ENCODE data around the gene ROR2. TPM values are rescaled to one million over a fixed set of nuclear protein-coding genes. Genes with fewer than 3 reads are reported as not detected.

The ROR2 gene
- total and polyA plus RNA-seq, 2 experiments from 2014 or later, result 8.1 to 18.8 TPM

GRCh38 chr9:91572811-91573210 is 377.2 kb downstream of the ROR2 start (continued):
- TF ChIP-seq, protein P1, sequence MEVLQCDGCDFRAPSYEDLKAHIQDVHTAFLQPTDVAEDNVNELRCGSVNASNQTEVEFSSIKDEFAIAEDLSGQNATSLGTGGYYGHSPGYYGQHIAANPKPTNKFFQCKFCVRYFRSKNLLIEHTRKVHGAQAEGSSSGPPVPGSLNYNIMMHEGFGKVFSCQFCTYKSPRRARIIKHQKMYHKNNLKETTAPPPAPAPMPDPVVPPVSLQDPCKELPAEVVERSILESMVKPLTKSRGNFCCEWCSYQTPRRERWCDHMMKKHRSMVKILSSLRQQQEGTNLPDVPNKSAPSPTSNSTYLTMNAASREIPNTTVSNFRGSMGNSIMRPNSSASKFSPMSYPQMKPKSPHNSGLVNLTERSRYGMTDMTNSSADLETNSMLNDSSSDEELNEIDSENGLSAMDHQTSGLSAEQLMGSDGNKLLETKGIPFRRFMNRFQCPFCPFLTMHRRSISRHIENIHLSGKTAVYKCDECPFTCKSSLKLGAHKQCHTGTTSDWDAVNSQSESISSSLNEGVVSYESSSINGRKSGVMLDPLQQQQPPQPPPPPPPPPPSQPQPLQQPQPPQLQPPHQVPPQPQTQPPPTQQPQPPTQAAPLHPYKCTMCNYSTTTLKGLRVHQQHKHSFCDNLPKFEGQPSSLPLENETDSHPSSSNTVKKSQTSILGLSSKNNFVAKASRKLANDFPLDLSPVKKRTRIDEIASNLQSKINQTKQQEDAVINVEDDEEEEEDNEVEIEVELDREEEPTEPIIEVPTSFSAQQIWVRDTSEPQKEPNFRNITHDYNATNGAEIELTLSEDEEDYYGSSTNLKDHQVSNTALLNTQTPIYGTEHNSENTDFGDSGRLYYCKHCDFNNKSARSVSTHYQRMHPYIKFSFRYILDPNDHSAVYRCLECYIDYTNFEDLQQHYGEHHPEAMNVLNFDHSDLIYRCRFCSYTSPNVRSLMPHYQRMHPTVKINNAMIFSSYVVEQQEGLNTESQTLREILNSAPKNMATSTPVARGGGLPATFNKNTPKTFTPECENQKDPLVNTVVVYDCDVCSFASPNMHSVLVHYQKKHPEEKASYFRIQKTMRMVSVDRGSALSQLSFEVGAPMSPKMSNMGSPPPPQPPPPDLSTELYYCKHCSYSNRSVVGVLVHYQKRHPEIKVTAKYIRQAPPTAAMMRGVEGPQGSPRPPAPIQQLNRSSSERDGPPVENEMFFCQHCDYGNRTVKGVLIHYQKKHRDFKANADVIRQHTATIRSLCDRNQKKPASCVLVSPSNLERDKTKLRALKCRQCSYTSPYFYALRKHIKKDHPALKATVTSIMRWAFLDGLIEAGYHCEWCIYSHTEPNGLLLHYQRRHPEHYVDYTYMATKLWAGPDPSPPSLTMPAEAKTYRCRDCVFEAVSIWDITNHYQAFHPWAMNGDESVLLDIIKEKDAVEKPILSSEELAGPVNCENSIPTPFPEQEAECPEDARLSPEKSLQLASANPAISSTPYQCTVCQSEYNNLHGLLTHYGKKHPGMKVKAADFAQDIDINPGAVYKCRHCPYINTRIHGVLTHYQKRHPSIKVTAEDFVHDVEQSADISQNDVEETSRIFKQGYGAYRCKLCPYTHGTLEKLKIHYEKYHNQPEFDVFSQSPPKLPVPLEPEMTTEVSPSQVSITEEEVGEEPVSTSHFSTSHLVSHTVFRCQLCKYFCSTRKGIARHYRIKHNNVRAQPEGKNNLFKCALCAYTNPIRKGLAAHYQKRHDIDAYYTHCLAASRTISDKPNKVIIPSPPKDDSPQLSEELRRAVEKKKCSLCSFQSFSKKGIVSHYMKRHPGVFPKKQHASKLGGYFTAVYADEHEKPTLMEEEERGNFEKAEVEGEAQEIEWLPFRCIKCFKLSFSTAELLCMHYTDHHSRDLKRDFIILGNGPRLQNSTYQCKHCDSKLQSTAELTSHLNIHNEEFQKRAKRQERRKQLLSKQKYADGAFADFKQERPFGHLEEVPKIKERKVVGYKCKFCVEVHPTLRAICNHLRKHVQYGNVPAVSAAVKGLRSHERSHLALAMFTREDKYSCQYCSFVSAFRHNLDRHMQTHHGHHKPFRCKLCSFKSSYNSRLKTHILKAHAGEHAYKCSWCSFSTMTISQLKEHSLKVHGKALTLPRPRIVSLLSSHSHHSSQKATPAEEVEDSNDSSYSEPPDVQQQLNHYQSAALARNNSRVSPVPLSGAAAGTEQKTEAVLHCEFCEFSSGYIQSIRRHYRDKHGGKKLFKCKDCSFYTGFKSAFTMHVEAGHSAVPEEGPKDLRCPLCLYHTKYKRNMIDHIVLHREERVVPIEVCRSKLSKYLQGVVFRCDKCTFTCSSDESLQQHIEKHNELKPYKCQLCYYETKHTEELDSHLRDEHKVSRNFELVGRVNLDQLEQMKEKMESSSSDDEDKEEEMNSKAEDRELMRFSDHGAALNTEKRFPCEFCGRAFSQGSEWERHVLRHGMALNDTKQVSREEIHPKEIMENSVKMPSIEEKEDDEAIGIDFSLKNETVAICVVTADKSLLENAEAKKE (CRISPR knock-in tag; IDR thresholded peaks at IDR 0.05), result no peak

DNA sequence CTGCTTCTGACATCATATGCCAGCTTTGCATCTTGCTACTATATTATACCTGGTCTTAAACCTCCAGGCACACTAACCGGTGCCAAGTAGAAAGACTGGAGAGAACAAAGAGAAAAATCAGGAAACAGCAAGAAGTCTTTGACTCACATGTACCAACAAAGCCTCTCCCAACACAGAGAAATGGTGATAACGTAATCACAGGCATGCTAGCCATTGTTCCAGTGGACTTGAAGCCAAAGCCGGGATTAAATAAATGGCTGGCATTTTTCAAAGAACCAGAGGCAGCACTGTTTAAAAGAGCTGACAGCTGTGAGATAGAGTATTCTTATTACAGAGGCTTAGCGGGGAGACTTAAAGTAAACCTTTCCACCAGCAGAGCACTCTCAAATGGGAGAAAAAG is 378.0 kb downstream of the ROR2 start:
- no peak for DNase-seq (ENCODE audit: low spot score)
- peaks cover 12% of the 10 kb centered on the region; the same call in 2 of the 3 replicates for H3K9me3 Mint-ChIP-seq
- H3K36me3 Mint-ChIP-seq (ENCODE audit: low read depth), result no peaks in the 10 kb centered on the region; the same call in 2 of the 3 replicates
- peaks cover 23% of the 10 kb centered on the region for H3K4me1 Mint-ChIP-seq
- no peak for ATAC-seq
- H3K4me1 ChIP-seq (ENCODE audit: insufficient read depth), result peaks cover 5% of the 10 kb centered on the region; the same call in 1 of the 2 replicates
- H3K36me3 ChIP-seq (ENCODE audit: insufficient read depth), result no peaks in the 10 kb centered on the region
- H3K27me3 ChIP-seq (ENCODE audit: insufficient read depth), result no peaks in the 10 kb centered on the region
- no peaks in the 10 kb centered on the region for H4K20me1 ChIP-seq (replicated peaks; ENCODE audit: insufficient read depth)
- H3F3A ChIP-seq (replicated peaks; ENCODE audit: low read depth), result no peaks in the 10 kb centered on the region
- H3K4me3 ChIP-seq, result no peak overlapping the region
- H2AFZ ChIP-seq, result peak overlapping the region; percentile 80
- no peaks in the 10 kb centered on the region for H3K79me2 ChIP-seq (replicated peaks; ENCODE audit: insufficient read depth)
- H3K4me2 ChIP-seq, result no peak overlapping the region
- peaks cover 9% of the 10 kb centered on the region for H3K27me3 Mint-ChIP-seq (ENCODE audit: insufficient read depth, low read depth, poor library complexity)
- no peak overlapping the region for H3K27ac Mint-ChIP-seq
- H3K27ac ChIP-seq (ENCODE audit: low read depth), result no peak overlapping the region
- peaks cover 18% of the 10 kb centered on the region for H3K9me2 ChIP-seq (ENCODE audit: insufficient read depth)
- no peak overlapping the region for H3K4me3 Mint-ChIP-seq
- TF ChIP-seq STAT1 (IDR thresholded peaks at IDR 0.05; ENCODE audit: unreplicated experiment), result no peak
- no peak for TF ChIP-seq ETS1 (IDR thresholded peaks at IDR 0.05)
- TF ChIP-seq EZH2 (IDR thresholded peaks at IDR 0.05; ENCODE audit: low read depth, unreplicated experiment), result no peak
- no peak for TF ChIP-seq CREB1 (CRISPR knock-in tag; IDR thresholded peaks at IDR 0.05; ENCODE audit: low read depth)
- TF ChIP-seq, protein P2, sequence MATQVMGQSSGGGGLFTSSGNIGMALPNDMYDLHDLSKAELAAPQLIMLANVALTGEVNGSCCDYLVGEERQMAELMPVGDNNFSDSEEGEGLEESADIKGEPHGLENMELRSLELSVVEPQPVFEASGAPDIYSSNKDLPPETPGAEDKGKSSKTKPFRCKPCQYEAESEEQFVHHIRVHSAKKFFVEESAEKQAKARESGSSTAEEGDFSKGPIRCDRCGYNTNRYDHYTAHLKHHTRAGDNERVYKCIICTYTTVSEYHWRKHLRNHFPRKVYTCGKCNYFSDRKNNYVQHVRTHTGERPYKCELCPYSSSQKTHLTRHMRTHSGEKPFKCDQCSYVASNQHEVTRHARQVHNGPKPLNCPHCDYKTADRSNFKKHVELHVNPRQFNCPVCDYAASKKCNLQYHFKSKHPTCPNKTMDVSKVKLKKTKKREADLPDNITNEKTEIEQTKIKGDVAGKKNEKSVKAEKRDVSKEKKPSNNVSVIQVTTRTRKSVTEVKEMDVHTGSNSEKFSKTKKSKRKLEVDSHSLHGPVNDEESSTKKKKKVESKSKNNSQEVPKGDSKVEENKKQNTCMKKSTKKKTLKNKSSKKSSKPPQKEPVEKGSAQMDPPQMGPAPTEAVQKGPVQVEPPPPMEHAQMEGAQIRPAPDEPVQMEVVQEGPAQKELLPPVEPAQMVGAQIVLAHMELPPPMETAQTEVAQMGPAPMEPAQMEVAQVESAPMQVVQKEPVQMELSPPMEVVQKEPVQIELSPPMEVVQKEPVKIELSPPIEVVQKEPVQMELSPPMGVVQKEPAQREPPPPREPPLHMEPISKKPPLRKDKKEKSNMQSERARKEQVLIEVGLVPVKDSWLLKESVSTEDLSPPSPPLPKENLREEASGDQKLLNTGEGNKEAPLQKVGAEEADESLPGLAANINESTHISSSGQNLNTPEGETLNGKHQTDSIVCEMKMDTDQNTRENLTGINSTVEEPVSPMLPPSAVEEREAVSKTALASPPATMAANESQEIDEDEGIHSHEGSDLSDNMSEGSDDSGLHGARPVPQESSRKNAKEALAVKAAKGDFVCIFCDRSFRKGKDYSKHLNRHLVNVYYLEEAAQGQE (IDR thresholded peaks at IDR 0.05; ENCODE audit: unreplicated experiment), result no peak
- no peak for TF ChIP-seq EZH2phosphoT487 (IDR thresholded peaks at IDR 0.05; ENCODE audit: unreplicated experiment)
- TF ChIP-seq JUNB (IDR thresholded peaks at IDR 0.05; ENCODE audit: unreplicated experiment), result no peak
- TF ChIP-seq, protein P3, sequence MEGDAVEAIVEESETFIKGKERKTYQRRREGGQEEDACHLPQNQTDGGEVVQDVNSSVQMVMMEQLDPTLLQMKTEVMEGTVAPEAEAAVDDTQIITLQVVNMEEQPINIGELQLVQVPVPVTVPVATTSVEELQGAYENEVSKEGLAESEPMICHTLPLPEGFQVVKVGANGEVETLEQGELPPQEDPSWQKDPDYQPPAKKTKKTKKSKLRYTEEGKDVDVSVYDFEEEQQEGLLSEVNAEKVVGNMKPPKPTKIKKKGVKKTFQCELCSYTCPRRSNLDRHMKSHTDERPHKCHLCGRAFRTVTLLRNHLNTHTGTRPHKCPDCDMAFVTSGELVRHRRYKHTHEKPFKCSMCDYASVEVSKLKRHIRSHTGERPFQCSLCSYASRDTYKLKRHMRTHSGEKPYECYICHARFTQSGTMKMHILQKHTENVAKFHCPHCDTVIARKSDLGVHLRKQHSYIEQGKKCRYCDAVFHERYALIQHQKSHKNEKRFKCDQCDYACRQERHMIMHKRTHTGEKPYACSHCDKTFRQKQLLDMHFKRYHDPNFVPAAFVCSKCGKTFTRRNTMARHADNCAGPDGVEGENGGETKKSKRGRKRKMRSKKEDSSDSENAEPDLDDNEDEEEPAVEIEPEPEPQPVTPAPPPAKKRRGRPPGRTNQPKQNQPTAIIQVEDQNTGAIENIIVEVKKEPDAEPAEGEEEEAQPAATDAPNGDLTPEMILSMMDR (conservative IDR thresholded peaks at IDR 0.05; ENCODE audit: low read depth in 2 of 2), result no peak
- no peak for TF ChIP-seq ZNF114 (CRISPR knock-in tag; IDR thresholded peaks at IDR 0.05)
- no peak for TF ChIP-seq ZNF331 (CRISPR knock-in tag; IDR thresholded peaks at IDR 0.05; ENCODE audit: low read depth)
- no peak for TF ChIP-seq NANOG (IDR thresholded peaks at IDR 0.05; ENCODE audit: borderline replicate concordance)

Measured in GM23338 (cell line).